IPS DF 4.7 (cell line): ENCODE data around the gene USP6NL.

ENCODE experiments used
- DNase-seq: peaks from one replicate; pipeline ENCODE4 v3.0.0-alpha.2; 2013; ENCODE audit warnings: low spot score; ENCODE audit errors: extremely low read depth

The USP6NL gene

DNA sequence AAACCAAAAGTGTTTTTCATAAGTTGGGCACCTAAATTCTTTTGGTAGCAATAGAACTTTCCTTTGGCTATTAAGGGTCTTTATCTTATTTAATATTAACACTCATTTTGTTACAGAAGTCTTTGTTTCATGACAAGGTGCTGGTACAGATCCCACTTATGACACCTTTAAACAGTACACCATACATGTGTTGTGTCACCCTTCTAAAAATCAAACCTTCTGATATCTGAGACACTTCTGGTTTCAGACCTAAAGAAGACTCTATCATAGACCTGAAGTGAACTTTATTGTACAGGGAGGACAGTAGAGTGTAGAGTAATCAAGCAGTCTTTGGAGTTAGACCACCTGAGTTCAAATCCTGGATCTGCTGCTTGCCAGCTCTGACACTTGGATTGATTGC, 5.8 kb upstream of the USP6NL start:
- DNase-seq, result no peak

DNA sequence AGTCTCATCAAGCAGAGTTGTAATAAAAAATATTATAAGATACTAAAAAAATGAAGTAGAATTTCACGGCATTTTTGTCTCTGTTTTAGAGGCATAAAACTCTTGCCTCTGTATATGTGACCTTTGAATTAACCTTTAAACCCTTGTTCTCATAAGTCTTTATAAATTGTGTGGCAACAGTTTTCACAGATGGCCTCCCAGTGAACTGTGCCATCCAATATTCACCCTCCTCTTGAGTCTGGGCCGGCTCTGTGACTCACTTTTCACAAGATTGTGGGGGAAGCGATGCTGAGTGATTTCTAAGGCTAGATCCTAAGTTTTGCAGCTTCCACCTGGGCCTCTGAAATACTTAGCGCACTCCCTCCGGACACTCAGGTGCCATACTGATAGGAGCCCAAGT, 4.6 kb upstream of the USP6NL start:
- DNase-seq, result no peak

DNA sequence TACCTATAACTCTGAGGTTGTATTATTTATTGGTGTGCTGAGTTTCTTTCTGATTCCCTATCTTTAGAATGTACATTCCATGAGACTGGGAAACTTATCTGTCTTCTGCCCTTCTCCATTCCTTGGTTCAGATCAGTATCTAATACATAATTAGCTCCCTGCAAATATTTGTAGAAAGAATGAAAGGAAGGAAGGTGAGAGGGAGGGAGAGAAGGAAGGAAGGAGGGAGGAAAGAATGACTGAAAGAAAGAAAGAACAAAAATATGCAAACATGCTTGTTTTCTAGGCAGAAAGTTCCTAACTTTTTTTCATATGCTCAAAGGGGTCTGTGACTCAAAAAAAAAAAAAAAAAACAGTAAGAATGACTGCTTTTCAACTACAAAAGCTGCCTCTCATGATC, 3.9 kb upstream of the USP6NL start:
- no peak for DNase-seq

DNA sequence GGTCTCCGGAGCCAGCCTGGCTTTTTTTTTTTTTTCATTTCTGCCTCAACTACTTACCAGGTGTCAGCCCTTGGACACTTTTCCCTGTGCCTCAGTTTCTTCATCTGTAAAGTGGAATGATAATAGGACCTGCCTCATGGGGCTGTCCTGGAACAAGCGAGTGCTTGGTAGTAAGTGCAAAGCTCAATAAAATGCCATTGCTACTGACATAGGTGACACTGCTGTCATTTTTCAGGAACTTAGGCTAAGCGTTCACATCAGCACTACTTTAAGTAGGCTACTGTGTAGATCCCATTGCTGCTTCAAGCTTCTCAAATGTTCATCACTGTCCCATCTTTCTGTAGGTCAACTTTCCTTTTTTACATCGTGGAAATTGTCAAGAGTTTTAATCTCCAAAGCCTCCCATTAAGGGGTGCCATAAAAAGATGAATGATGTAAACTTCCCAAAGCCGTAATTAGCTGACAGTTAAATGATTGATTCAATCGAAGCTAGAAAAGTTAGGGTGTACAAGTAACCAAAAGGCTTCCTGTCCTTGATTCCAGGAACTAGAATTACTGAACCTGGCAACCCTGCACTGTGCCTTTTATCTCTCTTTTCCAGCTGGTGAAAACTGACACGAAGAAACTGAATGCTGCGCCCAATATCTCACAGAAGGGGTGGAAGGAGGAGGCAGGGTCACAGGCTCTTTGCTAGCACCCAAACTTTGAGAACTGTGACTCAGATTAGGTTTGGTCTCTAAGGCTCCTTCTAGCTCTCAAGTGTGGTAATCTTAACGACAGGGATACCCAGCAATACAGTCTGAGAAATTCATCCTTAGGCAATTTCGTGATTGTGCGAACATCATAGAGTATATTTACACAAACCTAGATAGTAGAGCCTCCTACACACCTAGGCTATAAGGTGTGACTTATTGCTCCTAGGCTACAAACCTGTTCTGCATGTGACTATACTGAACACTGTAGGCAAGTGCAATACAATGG, 861 bp upstream of the USP6NL start:
- no peak for DNase-seq

GRCh38 chr10:11610826-11611247, 613 bp downstream of the USP6NL start:
- DNase-seq, result no peak

DNA sequence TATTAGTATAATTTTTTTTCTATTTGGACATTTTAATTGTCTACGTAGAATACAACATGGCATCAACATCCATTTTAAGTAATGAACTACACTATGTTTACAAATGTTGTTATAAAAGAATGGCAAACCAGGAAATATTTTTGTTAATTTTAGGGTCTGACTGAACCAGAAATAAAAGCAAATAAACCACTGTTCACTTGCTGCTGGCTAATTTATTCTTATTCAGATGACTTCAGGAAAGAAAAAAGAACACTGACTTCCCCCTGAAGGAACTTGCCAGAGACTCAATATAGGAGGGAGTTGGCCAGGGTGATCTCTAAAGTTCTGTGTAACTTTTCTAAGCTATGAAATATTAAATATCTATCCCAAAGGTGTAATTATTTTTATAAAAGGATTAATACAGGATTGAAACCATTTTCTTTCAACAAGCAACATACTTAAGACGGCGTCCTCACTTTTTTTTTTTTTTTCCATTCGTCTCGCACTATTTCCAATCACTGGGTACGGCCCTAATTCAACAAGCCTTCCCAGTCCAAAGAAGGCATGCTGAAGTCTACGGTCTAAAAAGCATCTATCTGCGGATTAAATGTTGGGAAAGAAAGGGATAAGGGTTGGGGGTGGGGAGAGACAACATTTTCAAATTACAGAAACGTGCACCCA, 1.2 kb downstream of the USP6NL start:
- DNase-seq, result no peak

GRCh38 chr10:11609492-11610093, 1.9 kb downstream of the USP6NL start:
- DNase-seq, result no peak

DNA sequence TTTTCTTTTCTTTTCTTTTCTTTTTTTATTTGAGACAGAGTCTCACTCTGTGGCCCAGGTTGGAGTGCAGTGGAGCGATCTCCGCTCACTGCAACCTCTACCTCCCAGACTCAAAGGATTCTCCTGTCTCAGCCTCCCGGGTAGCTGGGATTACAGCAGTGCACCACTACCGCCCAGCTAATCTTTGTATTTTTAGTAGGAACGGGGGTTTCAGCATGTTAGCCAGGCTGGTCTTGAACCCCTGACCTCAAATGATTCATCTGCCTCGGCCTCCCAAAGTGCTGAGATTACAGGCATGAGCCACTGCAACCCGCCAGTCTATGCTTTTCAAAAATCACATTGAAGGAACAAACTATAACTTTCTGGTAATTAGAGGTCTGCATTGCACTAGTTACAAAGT, 2.4 kb downstream of the USP6NL start:
- no peak for DNase-seq

DNA sequence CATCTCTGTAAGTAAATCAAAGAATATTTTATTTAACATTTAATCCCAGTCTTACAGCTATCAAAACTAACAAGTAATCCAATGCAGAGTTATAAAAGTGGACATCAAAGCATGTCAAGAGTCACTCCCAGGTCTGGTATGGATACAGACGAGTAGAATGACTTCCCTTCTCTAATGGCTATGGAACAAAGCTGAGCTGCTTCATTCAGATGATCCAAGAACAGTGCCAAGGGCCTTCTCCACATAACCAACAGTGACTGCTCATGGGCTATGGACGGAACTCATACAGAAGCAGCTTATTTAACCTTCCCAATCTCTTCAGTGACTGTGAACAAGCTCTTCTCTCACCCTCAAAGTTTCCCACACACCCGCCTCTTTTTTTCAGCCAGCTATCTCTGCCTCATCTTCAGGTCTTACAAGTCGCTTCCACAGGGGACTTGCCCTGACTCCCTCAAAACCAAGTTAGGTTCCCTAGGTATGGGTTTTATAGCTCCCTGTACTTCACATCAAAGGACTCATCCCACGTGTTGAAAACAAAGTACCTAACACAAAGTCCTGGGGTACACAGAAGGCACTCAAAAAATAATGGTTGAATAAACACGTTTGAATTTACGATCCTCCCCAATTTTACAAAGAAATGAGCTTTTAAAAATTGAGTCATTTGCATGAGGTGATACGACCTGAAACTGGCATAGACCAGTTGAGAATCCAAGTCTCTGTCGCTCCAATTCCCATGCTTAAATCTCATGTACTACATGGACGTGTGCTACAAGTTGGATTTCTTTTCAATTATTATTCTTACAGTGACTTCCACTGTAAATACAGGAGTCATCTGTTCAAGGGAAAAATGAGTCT, 3.1 kb downstream of the USP6NL start:
- DNase-seq, result no peak

DNA sequence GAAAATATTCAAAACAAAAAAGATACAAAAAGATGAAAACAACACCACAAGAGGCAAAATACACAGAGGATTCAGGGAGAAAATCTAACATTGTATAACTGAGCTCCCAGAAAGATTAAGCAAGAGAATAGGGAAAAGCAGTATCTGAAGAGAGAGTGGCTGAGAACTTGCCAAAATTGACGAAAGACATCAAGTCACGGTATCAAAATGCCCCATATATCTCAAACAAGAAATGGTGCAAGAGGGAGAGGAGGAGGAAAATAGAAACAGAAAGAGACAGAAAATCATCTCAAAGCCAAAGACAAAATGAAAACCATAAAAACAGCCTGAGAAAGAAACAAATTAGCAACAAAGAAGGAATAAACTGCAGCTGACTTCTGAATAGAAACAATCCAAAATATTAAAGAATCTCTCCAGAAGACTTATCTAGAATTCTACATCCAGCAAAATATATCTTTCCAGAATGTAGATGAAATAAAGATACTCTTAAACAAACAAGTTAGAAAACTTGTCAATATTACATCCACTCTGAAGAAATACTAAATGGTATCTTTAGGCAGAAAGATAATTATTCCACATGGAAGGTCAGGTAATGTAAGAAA, 5.5 kb downstream of the USP6NL start:
- DNase-seq, result no peak

GRCh38 chr10:11604865-11605650, 6.4 kb downstream of the USP6NL start:
- DNase-seq, result no peak

- DNase-seq, result no peak
Observed at GRCh38 chr10:11603741-11604140, 7.7 kb downstream of the USP6NL start.

- no peak for DNase-seq
Observed at GRCh38 chr10:11602919-11603523, 8.4 kb downstream of the USP6NL start.

- DNase-seq, result no peak
Observed at GRCh38 chr10:11602358-11602757, 9.1 kb downstream of the USP6NL start.

GRCh38 chr10:11601670-11602069, 9.8 kb downstream of the USP6NL start:
- no peak for DNase-seq

- no peak for DNase-seq
Observed at GRCh38 chr10:11600280-11600679, 11.2 kb downstream of the USP6NL start.

DNA sequence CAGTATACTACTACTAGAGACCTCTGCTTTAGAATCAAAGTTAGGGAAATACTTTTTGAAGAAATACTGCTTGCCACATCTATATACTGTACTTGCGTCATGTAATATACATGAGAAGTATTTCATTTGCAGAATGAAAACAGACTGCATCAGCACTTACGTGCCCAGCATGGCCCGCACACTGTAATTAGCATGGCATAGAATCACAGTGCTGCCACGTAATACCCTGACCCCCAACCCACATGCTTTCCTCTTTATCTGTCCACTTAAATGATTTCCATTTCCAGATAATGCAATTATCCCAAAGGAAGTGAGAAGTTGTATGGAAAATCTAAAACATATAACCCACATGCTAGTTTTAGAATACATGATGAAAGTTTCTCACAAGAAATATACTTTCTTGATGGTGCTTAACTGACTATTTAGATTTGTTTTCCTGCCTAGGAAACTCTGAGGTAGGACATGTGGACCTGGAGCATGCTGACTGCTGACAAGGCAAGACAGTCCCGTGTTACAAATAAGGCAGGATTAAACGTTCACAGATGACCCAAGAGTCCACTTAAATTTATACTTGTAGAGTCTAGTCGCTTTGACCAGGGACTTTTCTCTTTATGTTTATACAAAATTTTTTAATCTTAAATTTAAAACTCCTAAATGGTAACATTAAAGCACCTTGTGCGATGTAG, 12.6 kb downstream of the USP6NL start:
- no peak for DNase-seq

DNA sequence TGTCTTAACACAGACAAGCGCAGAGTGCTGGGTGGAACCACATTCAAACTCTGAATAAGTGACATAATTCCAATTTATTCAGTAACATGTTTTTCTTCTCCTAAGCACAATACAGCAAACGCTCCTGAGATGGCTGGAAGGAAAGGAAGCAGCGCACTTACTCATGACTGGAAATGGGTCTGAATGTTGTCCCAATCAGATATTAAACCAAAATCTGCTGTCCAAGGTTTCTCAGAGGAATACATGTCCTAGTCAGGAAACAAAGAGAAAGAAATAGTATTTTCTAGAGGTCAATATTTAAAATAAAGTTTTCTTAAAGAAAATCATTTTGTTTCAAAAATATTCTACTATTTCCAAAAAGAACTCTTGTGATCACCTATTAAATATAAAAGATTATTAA, 14.0 kb downstream of the USP6NL start:
- DNase-seq, result no peak

DNA sequence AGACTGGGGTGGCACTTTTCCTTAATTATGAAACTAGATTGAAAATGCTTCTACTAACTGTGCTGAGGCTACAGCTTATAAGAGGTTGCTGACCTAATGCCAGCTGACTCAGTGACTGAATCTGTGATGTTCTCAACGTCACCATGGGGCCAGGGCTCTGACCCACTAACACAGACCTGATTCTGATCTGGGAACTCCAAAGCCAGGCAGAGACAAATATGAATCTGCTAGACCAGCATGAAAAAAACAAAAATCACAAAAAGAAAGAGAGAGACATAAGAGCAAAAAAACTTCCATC, 16.1 kb downstream of the USP6NL start:
- DNase-seq, result no peak
